Activated CD8-positive, alpha-beta memory T cell treated with anti-CD3 and anti-CD28 coated beads, Interleukin-2, amount 50 U/mL, for 1 hour (primary cell): ENCODE measurements around the gene MUC2.

Source experiments
- DNase-seq: peaks from one replicate; pipeline ENCODE4 v3.0.0-alpha.2; 2020; ENCODE audit errors: extremely low read depth

The MUC2 gene

GRCh38 chr11:1051356-1052132, 23.1 kb upstream of the MUC2 start:
- no peak for DNase-seq

DNA sequence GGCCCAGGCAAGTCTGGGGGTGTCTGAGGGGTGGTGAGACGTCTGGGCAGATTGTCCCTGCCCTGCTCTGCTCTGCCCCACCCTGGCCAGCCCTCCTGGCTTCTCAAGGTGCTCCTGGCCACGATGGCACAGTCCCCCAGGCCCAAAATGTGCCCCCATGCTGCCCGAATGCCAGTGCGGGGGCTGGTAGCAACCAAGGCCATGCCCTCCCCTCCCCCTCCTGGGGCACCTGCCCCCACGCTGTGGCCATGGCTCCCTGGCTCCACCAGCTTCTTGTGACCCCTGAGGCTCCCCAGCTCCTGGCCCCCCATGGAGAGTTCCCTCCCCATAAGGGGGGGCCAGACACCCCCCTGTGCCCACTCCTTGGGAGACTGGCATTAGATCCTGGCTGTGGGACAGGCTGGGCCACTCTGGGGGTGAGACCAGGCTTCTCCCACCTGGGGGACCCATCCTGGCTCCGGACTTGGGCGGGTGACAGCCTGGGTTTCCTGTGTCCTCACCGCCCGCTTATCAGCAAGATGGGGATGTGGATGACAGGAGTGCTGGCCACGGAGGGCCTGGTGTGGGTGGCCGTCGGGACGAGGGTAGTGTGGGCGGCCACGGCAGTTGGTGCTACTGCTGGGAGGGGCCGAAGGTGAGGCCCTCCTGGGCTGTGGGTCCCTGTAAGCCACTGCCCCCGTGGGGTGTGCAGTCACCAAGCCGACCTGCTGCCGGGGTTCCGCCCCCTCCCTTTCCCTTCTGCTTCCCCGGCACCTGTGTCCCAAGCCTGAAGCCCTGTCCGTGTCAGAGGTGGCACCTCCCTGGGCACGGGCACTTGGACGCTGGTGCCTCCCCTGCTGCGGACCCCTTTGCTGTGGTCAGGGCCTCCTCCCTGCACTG, 22.3 kb upstream of the MUC2 start:
- no peak for DNase-seq

- DNase-seq: no peak
Observed at GRCh38 chr11:1053121-1053901, 21.4 kb upstream of the MUC2 start.

DNA sequence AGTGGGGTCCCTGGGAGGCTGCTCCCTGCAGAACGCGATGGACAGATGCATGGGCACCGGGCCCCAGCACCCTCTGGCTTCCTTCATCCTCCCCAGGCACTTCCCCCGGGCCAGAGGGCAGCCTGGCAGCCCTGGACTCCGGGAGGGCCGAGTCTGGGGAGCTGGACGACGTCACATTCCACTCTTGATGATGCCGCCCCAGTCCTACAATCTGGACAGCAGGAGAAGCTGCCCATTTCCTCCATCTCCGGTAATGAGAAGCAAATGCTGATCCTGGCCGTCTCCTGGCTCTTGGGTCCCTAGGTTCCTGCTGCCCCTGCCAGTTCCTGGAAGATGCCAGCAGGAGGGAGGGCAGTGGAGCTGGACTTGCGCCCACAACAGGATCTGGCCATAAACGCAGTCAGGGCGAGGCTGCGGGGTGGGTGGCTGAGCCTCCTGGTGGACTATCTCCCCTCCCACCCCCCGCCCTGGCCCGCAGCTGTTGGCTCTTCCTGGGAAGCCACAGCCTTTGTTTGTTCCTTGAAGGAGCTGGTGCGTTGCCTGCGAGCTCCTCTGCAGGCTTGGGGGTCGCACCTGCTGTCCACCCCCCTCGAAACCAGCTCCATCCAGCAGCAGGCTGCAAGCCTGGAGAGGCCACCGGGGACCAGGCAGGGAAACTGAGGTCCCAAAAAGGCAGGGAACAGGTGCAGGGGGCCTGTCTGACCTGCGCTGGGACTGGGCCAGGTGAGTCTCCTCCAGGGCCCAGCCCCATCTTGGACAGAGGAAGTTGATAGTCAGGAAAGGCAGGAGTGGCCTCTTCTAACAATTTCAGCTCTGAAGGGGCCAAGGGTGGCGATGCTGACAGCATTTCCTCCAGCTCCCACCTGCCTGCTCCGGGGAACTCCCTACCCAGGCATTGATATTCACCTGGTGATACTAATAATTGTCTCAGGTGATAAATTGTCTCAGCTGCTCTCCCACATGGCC, 20.2 kb upstream of the MUC2 start:
- no peak for DNase-seq

- no peak for DNase-seq
Observed at GRCh38 chr11:1055109-1055703, 19.5 kb upstream of the MUC2 start.

DNA sequence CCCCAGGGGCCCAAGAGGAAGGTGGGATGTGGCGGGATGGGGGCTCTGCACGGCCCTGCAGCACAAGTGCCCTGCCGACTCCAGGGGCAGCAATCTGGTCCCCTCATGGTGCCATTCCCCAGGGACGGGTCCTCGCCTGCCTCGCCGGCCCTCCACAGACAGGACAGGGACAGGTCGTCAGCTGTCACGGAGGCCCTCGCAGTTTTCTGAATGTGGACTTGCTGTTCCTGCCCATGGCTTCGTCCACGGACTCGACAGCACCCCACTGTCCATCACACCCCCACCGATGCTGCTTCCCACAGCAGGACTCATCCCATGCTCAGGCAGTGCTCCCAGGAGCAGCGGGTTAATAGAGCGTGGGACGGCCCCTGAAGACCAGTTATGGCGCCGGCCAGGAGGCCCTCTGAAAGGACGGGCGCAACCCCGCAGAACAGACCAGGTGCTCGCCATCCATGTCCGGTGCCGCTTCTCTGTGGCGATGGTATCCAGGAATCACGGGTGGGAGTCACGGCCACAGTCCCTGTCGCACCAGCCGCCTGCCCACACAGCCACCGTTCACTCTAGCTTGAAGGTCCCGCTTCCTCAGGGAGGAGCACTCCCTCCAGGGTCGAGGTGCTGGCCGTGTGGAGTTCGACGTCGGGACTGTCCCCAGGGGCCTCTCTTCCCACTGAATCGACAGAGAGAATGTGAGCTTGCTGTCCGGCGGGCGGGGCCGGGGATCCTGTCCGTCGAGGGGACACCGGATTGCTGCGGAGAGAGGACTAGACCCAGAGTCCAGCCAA, 18.5 kb upstream of the MUC2 start:
- DNase-seq: no peak

DNA sequence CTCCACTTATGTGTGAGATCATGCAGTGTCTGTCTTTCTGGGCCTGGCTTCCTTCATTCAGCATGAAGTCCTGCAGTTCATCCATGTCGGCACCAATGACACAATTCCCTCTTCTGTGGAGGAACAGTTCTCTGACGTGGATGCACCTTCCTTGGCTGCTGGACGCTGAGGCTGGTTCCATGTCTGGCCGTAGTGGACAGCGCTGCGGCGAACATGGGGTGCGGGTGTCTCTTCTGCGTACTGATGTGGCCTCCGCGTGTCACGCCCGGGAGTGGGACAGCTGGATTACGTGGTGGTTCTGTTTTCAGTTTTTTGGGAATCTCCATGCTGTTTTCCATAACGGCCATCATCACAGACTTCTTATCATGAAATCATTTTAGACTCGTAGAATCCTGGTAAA, 16.9 kb upstream of the MUC2 start:
- DNase-seq: no peak

GRCh38 chr11:1059759-1060158, 14.9 kb upstream of the MUC2 start:
- DNase-seq: no peak

- no peak for DNase-seq
Observed at GRCh38 chr11:1060410-1060809, 14.3 kb upstream of the MUC2 start.

DNA sequence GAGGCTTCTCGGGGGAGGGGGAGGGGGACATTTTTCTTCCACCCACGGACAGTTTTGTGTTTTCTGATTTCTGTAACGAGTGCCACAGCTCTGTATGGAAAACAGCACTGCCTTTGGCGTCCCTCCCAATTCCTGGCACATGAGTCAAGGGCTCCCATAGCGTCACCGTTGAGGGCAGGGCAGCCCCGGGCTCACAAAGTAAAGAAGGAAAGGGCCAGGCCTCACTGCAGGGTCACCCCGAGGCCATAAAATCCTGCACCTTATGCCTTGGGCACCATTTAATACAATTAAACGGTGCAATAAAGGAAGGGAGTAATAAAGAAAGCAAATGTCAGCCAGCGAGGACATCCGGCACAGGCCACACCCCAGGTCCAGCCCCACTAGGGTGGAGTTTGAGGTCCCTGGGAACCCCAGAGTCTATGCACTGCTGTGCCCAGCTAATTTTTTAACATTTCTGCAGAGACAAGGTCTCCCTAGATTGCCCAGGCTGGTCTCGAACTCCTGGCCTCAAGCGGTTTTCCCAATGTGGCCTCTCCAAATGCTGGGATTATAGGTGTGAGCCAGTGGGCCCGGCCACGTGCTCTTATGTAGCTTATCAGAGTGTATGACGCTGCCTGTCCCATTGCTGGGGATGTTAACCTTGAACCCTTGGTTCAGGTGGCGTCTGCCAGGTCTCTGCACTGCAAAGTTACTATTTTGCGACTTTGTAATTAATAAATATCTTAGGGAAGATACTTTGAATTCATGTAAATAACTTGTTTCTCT, 13.6 kb upstream of the MUC2 start:
- no peak for DNase-seq

DNA sequence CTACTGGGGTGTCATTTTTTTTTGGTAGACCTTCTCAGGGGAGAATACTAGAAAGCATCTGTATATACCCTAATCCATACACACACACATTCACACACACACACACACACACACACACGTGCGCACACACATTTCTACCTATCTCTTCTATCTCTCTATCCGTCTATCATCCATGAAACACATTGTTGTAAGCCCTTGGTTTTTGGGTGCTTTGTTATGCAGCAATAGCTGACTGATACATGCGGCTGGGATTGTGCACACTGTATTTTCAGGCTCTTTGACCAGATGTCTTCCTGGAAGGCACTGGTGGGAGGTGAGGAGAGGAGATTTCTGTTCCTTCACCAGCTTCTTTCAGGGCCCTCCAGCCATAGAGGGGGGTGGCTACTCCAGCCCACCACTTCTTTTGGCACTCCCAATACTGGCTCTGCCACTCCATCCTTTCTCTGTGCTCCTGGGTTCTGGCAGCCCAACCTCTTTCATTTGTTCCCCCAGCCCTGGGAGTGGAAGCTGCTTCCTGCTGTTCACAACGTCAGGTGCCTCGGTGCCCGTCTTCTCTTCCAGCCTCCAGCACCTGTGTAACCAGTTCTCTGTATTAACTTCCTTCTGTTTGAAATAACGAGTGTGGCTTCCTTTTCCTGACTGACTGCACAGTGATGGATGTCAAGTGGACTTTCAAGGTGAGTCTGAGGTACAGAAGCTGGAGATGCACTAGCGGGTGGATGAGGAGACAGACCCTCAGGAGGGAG, 12.4 kb upstream of the MUC2 start:
- DNase-seq: no peak

GRCh38 chr11:1064167-1064566, 10.5 kb upstream of the MUC2 start:
- no peak for DNase-seq

DNA sequence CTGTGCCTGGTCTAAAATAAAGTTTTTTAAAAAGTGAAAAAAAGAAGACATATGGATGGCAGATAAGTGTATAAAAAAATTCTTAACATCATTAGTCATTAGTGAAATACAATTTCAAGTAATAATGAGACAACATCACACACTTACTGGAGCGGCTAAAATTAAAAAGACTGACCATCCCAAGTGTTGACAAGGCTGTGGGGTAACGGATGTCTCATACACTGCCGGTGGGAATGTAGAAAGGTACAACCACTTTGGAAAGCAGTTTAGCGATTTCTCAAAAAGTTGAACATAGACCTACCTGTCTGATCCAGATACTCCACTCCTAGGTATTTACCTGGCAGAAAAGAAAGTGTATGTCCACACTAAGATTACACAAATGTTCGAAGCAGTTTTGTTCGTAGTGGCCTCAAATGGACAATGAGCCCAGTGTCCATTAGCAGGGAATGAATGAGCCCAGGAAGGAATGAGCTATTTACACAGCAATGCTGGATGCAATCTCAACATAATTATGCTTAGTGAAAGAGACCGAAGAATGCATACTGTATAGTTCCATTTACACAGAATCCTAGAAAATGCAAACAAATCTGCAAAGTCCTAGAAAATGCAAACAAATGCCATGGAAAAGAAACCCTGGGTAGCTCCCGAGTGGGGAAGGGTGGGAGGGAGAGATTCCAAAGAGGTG, 6.7 kb upstream of the MUC2 start:
- no peak for DNase-seq

GRCh38 chr11:1069740-1070139, 4.9 kb upstream of the MUC2 start:
- no peak for DNase-seq

DNA sequence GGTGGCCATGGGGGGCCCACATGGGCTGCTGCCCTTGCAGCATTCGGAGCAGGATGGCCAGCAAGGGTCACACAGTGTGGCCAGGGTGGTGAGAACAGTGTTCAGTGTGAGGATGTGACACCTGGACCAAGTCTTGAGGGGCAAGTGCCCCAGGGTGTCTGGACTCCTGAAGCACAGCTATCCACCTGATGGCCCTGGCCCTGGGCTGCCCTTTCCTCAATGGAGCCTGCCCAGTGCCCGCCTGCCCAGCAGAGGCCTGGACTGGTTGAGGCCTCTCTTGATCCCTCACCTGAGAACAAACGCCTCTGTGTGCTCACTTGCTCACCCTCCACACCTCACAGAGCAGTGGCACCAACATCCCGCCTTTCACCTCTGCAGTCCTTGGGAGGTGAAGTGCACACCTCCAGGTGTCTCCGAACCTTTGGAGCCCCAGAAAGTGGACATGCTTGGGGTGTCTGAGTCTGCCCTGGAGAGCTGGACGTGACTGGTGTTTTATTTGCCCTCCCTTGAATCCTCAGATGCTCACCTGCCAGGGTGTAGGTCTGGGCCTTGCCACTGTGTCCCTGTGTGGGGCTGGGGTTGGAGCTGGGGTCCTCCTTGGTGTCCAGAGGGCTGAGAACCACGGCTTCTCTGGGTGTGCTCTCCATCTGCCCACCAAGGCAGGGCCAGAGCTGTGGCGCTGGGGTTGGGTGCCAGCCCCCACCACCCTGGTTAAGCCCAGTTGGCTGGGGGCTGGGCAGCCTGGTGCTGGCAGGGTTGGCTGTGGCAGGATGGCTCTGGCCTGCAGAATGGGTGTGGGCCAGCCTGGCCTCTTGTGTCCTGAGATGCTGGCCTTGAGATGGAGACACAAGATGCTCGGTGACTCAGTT, 3.8 kb upstream of the MUC2 start:
- no peak for DNase-seq

GRCh38 chr11:1071571-1072115, 3.0 kb upstream of the MUC2 start:
- no peak for DNase-seq
